ENCODE data around the gene COPS8.

The COPS8 gene

DNA sequence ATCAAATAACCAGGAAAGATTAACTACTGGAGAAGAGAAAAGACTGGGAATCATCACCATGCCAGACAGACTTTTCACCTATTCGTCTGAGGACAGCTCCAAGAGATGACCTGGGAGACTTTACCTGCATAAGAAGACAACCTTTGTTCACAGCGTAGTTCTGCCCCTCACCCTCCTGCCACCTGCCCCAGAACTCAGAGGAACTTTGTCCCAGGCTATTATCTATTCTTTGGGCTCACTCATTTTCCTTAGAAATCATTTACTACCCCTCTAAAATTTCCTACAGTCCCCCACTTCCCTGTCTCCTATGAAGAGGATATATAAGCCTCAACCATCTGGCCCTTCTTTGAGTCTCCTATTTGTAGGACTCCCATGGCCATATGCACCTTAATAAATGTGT lies 19.3 kb upstream of the COPS8 start:
- DNase-seq: no peak

DNA sequence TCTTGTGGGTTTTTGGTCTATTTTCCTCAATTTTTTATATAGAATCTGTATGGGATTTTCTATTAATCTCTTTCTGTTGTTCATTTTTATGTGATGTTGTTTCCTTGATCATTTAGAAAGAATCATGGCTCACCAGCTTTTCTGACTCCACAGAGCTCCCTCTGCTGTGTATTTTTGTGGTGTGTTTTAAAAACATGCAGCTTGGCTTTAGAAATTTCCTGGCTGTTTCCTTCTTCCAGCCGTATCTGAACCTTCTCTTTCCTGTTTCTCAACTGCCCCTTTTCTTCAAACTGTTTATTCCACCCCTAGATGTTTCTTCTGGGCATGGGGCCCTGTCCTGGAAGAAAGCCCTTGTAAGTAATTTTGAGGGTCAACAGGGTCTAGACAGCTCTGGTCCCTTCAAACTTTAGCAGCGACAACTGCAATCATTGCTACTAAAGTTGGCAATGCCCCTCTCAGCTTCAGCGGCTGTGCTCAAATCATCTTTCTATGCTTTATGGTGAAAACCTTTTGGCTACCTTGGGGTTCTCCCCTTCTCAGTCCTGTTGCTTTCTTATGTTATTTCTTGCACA lies 17.6 kb upstream of the COPS8 start:
- DNase-seq: no peak

DNA sequence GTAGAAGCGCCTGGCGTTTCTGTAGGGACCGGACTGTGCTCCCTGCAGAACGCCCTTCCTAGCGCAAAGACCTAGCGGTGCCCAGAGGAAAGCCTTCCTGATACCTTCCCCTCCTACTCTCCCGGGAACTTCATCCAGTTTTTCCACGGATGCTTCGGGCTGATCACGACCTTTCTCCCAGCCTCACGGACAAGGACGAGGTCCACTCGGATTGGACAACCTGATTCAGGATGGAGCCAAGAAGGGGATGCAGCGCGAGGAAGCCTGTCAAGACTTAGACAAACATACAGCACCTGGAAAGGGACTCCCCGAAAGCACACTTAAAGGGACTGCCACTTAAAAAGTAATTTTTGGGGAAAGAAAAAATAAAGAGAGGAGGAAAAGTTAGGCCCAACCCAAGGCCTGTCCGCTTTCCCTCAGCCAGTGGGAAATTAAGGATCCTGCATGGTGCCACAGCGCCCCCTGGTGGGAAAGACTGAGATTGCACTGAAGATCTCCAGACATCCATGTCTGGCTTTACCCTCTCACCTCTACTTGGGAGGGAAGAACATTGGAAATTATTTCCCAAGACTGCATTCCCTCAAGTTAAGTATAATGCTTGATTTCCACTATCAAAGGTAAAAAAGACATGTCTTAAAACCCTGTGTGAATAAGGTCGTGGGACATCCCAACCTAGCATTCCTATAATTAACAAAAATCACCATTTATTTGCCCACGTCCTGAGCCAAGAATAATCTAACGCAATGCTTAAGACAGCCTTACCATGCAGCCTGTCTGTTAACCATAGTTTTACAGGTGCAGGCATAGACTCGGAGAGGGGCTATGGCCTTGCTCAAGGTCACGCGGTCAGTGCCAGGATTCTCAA lies 13.4 kb upstream of the COPS8 start:
- no peak for DNase-seq

DNA sequence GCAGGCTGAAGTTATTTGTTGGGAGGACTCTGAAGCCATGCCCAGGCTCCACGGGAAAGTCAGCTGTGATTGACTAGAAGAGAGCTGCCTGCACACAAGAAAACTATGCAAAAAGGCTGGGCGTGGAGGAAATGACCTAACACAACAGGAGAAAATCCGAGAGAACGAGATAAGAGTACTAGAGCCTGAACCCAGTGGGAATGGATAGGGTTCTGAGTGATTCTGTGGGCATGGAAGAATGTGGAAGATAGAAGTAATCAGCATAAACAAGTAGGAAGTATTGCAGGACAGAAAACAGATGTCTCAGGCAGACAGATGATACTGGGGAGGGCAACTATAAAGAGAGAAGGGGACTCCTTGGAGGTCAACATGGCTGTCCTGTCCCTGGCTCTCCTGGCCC lies 12.1 kb upstream of the COPS8 start:
- DNase-seq: no peak

DNA sequence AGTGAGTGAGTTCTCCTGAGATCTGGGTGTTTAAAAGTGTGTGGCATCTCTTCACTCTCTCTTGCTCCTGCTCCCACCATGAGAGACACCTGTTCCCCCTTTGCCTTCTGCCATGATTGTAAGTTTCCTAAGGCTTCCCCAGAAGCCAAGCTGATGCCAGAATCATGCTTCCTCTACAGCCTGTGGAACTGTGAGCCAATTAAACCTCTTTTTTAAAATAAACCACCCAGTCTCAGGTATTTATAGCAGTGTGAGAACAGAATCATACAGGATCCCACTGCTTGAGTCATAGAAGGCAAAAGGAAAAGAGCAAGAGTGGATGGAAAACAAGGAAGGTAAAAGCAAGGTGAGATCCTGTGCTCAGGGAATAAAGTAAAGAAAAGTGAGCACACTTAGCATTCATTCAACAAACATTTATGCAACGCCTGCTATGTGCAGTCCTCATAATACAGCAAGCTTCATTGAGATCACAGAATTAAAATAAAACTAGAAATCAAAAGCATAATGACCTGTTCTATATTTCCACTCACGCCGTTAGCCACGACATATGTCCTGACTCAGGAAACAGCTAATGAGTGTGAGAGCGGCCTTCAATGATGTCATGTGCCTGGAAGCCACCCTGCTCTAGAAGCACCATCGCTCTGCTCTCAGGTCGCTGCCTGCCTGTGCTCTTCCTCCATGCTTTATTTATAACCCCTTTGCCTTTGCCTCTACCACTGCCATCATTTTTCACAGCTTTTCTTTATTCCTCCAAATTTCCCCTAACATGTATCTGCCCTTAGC lies 11.3 kb upstream of the COPS8 start:
- DNase-seq: no peak

DNA sequence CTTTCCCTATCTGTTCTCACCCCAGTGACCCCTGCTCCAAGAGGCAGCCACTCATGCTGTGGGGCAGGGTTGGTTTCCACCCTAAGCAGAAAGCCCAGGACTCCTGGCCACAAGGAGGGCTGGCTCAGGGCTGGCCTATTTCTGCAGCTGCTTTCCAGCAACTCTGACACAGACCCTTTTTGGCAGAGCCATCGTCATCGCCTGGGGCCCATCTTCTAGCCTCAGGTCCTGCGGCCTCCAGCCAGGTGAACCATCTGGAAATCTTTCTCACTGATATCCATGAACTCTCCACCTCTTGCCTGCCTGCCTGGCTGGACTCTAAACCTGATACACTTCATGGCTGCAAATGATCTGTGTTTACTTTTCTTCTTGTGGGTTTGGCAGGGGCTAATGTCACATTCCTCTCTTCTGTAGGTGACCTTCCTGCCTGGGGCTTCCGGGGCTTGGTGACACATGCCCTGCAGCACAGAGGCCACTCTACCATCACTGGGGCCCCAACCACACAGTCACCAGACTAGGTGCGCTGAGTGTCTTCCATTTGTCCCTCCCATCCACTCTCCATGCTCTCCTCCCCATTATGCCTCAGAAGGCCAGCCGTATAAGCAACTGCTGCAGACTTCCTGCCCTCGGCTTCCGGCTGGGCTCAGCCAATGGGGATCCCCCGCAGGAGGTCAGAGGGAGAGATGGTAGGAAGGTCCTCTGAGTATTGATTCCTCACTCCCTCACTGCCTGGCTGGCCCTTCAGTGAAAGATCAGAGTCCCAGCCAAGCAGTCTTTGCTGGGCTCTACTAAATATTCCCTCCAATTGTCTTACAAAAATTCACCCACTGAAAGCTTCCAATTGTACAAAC lies 9.7 kb upstream of the COPS8 start:
- no peak for DNase-seq

DNA sequence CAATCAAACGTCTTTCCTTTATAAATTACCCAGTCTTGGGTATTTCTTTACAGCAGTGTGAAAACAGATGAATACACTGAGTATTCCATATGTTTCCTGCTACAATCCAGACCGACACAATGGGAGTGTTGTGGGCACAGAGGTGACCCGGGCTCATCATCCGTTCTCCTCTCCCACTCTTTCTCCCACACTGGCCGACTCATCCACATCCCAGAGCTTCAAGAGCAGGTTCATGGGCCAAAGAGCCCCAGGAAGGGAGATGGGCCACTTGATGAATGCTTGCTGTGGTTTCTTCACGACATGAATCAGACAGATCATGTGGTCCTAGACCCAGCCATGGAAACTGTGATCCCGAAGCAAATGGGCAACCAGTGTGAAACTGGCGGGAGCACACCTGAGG lies 4.1 kb upstream of the COPS8 start:
- no peak for DNase-seq

DNA sequence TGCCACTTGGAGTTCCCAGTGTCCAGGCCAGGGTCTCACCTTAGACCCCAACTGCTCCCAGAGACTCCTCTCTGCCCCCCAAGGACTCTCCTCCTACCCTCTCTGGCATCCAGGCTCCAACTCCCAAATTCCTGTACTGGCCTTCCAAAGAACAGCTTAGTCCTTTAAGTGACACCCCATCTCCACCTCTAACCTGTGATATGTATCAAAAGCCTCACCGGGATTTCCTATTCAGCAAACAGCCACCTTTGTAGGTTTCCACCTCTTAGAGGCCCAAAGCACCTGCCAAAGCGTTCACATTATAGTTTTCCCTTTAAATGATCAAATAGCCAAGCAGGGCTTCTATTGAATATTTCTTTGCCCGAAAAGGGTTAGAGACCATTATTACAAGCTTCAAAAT lies 2.7 kb upstream of the COPS8 start:
- no peak for DNase-seq

DNA sequence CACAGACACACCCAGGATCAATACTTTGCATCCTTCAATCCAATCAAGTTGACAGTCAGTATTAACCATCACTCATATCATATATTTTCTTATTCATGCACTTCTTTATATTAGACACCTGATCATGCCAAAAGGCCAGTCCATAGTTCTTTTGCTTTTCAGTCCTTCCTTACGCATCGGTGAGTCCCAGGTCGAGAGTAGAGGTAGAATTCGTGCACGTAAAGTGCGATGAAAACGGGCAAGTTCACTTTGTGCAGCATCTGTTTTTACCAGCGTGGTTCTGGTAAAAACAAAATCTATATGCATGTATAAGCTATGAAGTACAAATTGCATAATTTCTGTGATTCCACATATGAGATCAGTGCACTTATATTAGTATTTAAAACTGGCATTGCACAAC lies 1.2 kb upstream of the COPS8 start:
- no peak for DNase-seq

DNA sequence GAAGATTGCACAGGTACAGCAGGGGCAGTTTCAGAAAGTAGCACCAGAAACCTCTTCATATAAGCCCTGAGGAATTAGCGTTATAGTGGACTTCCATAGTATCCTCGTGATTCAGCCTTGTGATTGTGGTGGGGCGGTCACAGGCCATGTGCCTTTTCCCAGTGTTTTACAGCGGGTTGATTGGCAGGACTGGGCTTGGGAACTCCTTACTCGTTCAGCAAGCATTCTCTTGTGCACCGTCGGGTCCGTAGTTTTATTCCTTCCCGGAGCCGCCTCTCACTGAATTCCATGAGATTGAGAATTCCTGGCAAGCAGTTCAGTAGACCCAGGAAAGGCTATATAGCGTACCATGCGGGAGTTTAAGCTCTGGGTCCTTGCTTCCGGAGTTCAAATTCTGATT lies 5.2 kb downstream of the COPS8 start:
- no peak for DNase-seq

DNA sequence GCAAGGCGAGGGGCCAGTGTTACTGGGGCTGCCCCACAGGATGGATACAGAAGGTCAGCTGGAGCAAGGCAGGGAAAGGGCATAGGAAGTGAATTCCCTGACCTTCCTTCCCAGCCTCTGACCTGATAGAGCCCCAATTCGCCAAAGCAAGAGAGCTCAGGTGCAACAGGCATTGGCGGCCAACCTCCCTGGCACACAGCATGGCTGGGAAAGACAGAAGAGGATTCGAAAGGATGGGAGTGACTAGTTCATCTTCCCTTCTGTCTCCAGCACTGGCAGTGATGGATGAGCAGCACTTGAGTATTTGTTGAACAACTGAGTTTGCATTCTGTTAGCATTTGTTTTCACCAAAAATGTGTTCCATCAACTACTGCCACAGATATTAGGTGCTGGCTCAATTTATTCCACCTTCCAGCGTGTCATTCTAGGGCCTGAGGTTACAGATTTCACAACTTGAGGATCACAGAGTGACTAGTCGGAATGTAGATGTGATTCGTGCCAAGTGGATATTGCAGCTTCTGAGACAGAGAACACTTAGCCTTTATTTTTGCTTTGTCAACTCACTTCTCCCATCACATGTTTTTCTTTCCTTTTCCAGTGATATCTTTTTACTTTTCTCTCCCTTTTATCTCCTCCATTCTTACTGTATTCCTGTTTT lies 6.2 kb downstream of the COPS8 start:
- no peak for DNase-seq

DNA sequence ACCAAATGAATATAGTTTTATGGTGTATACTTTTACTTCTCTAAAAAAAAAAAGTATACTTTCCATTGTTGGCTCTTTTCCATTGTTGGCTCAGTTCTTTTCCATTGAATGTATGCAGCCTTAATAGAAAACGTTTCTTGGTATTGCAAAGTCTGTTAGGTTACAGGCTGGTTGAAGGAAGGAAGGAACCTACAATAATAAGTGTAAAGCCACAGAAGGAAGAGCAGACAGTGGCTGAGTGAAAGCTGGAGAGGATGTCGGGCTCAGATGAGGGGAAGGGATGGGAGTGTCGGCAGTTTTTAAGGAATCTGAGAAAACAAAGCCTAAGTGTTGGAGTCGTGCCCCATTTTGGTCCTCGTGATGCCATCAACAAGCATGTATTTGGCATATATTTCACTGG lies 6.8 kb downstream of the COPS8 start:
- no peak for DNase-seq

DNA sequence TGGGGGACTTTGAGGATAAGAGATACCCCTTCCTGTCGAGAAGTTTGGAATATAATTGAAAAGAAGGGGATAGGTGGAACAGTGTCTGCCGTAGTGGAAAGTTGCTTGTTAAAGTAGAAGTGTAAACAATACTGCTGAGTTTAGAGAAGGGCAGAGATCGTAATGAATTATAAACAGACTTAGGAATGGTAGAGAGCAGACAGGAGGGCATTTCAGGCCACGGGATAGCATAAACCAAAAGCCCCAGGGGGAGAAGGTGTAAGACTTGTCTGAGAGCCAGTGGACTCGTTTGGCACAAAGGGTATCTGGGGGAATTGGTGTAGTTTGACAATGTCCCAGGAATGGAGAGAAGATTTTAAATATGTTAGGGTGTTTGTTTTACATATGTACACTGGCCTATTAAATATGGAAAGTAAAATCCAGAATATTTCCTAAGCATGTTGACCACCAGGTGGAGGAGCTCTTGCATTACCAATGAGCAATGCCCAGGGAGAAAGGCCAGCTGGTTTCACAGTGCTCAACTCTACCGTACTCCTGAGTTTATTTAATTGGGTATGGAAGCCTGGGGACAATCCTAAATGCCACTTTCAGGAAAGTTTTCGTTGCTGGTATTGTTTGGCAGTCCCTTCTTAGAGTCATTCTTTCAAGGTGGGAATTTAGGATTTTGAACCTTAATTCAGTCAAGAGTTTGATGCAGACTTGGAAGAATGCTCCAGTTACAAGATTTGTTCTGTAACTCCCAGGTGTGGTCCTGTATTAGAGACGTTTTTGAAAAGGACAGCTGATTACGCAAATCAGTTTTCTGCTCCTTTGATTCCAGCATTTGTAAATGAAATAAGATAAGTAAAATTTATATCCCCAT lies 7.5 kb downstream of the COPS8 start:
- no peak for DNase-seq

DNA sequence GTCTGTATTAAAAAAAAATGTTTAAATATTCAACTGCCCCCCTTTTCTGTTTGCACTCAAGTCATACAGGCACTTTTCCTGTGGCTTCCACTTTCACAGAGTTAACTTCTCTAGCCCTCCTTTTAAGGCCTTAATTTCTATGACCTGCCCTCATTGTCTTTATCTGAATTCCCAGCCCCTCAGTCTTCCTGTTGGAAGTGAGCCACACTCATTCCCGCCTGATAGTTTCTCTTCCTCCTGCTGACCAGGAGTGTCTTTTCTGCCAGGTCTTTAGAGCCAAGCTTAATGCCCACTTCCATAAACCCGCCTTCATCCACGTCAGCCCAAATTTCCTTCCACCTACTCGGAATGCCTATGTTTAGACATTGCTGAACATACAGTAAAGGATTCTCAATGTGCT lies 10.5 kb downstream of the COPS8 start:
- DNase-seq: no peak

DNA sequence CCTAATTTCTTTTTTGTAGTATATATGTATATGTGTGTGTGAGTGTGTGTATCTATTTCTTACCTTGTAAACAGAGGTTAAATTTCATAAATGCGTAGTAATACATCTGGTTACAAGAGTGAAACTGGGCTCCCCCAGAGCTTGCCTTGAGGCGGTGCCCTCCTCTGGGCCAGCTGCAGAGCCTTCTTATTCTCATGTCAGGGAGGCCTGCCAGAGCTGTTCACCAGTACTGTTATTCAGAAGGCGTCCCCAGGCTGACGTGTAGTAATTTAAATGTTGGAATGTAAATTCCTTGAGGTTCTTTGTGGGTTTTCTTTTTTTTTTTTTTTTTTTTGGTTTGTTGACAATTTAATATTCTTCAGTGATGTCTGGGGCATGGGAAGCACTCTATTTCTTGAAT lies 11.2 kb downstream of the COPS8 start:
- DNase-seq: no peak

DNA sequence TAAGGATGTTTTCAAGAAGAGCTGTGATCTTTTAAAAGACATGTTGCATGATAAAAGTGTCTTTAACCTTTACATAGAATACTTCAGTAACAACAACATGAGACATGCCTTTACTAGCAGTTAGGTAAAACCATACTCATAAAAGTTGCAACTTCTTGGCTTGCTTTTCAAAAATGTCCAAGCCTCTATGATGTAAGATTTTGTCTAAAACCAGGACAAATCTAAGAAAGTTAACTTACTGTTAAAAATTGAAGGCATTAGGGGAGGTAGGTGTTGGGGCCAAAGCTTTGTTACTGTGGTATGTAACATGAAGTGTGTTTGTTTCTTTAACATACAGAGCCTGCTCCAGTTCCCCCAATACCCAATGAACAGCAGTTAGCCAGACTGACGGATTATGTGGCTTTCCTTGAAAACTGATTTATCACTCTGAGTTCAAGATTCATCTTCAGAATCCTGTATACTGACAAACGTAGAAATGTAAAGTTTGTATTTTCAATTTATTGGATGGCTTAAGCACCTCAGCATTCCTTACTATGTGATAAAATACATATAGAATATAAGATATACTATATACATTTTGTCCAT lies 11.7 kb downstream of the COPS8 start:
- DNase-seq: no peak

DNA sequence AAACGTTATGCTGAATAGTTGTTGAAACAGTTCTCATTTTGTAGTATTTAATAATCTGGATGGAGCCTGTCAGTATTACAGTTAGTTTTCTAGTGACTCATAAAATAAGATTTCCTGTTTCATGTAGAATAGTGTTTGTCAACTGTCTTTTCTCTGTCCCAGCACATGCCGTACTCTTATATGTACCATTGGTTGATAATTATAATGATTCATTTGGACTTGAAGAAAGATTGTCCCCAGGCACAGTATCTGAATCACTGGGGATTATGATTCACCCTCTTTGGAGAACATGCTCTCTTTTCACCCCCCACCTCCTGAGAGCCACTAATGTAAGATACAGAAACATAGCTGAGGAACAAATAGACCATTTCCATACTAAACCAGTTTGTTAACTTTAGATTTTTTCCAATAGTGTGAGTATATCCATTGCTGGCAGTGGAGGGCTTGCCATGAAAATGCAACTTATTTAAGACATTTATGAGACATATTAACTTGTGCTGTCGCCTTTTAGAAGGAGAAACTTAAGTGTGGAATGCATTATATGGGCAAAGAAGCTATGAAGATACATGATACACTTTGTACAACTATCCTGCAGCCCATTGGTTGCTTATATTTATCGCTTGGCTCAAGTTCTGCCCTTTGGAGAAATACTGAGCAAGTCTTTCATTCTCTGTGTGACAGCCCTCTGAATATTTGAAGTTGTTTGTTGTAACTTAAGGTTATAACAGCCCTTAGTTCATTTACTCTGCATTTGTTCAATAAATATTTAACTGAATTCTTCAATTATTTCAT lies 12.4 kb downstream of the COPS8 start:
- no peak for DNase-seq

DNA sequence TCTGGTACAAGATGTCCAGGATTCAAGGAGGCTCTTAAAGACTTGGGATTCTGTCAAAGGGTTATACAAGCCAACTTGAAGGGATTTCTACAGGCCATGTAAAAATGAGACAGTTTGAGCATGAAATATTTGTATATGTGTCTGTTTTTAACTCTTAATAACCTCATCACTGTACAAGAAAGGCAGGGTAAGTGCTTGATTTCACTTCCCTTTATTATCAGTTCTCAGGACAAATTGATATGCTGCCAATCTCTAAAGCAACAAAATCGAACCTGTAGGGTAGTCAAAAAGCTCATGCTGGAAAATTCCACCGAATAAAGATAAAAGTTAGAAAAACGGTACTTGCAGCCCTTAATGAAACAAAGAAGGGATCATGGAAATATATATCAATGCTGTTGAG lies 14.1 kb downstream of the COPS8 start:
- no peak for DNase-seq

DNA sequence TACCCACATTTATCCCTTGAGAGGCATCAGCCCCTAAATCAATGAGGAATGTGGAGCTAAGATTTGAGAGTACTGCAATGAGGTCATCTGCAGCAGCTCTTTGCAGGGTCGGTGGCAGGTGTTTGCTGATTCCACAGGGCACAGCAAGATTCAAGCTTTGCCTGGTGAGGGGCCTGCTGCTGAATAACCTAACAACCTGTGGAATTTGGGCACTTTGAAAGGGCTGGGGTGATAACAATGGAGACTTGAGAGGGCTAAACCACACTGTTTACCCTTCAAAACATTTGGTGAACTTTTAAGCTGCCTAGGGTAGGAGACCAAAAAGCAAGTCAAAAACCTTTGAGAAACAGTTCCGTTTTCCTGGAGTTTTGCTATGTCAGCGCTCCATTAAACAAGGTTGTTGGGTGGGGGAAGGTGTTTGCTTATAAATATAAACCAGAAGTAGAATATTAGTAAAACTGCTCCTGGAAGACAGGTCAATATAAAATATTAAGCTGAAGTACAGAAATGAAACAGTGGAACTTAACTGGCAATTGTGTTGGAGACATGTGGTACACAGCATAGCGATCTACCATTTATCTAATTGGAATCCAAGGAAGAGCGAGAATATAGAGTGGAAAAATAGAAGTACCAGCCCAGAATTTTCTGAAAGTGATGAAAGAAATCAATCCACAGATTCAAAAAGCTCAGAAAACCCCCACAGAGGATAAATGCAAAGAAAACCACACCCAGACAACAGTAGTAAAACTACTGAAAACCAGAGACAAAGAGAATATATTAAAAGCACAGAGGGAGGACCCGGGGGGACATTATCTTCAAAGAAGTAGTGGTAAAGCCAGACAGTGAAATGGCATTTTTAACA lies 15.7 kb downstream of the COPS8 start:
- no peak for DNase-seq

All from NCI-H774 (cell line).